GM12891 (cell line): ENCODE data around the gene SOX10.

Experiments
- POLR2A ChIP-seq: IDR thresholded peaks from 2 replicates; pipeline ENCODE4 v1.6.1; 2011; ENCODE audit warnings: low read depth, low read length, control low read depth
- POLR2AphosphoS5 ChIP-seq: IDR thresholded peaks from 2 replicates; pipeline ENCODE4 v1.6.1; 2011; ENCODE audit warnings: low read depth, low read length, control low read depth

DNA sequence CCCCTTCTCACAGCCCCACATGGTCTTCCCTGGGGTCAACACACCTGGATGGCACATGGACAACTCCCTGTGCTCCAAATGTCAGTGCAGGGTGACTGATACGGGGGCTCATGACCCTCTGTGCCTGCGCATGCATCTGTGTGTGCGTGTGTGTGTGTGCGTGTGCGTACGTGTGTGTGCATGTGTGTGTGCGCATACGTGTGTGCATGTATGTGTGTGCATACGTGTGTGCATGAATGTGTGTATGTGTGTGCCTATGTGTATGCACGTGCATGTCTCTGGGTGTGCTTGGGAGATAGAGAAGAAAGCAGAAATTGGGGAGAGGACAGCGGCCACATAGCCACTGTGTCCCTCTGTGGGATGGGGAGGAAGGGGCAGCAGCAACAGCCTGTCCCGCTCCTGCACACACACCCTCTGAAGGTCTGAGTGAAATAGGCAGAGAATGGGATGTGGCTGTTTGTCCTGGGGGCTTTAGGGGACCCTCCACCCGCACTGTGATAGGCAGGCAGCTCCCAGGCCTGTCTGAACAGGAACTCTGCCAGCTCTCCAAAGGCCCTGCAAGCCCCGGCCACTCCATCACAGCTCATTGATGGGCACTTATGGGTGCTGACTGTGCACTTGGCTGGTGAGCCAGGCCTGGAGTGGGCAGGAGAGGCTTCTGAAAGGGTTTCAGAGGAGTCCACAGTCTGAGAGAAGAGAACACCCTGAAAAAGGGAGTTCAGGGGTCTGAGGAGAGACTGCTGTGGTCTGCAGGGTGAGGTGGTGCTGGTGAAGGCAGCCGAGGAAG lies 44.2 kb upstream of the SOX10 start:
- TF ChIP-seq POLR2AphosphoS5 (no peak), POLR2A (no peak)
